Activated CD4-positive, alpha-beta T cell treated with anti-CD3 and anti-CD28 coated beads for 36 hours (primary cell): ENCODE results near the gene SGCD. TPM values are rescaled to one million over a fixed set of nuclear protein-coding genes. Genes with fewer than 3 reads are reported as not detected.

Experiments used
- ATAC-seq: fragments of 200-7000 bp; cut with Tn5 transposase; one replicate; pipeline ENCODE4 v1.10.0; 2021; ENCODE audit warnings: mild to moderate bottlenecking, moderate library complexity
- CTCF ChIA-PET: fragments of 350-600 bp; sonication (Branson Sonifier 250); formaldehyde crosslinking; loops from one replicate; lab custom pipeline; 2021; ENCODE audit warnings: antibody characterized with exemption; lab: Charles Lee
- POLR2A ChIA-PET: fragments of 350-600 bp; sonication (Branson Sonifier 250); formaldehyde crosslinking; loops from one replicate; lab custom pipeline; 2021; ENCODE audit warnings: antibody characterized with exemption, inconsistent platforms; lab: Charles Lee
- DNase-seq: peaks from one replicate; pipeline ENCODE4 v3.0.0-alpha.2; 2020
- H3K27ac Mint-ChIP-seq: one replicate; pipeline ENCODE4 v1.8.0; 2021; ENCODE audit warnings: mixed read lengths
- H3K27me3 Mint-ChIP-seq: one replicate; pipeline ENCODE4 v1.8.0; 2021; ENCODE audit warnings: mixed read lengths
- H3K36me3 Mint-ChIP-seq: one replicate; pipeline ENCODE4 v1.8.0; 2021; ENCODE audit warnings: low read depth, mixed read lengths
- H3K4me1 Mint-ChIP-seq: one replicate; pipeline ENCODE4 v1.8.0; 2021; ENCODE audit warnings: mixed read lengths
- H3K4me3 Mint-ChIP-seq: one replicate; pipeline ENCODE4 v1.8.0; 2021; ENCODE audit warnings: mild to moderate bottlenecking, moderate library complexity, mixed read lengths
- H3K9me3 Mint-ChIP-seq: one replicate; pipeline ENCODE4 v1.8.0; 2021; ENCODE audit warnings: low read depth, mixed read lengths
- intact Hi-C, 2 experiments: fragments of 100-400 bp; cut with DNase I in 1 of 2; cut with micrococcal nuclease in 1 of 2; formaldehyde crosslinking; loops; one replicate each; pipeline versions ENCODE4 v1.14.2 to v1.15.1; 2022 to 2024; cut with DNase I, micrococcal nuclease
- total RNA-seq, 2 experiments: library from RNA; stranded (reverse); gene quantifications; one replicate each; pipeline ENCODE4 v1.2.3, GENCODE V29; 2021

SGCD gene
- total RNA-seq, 2 experiments from 2014 or later = not detected

DNA sequence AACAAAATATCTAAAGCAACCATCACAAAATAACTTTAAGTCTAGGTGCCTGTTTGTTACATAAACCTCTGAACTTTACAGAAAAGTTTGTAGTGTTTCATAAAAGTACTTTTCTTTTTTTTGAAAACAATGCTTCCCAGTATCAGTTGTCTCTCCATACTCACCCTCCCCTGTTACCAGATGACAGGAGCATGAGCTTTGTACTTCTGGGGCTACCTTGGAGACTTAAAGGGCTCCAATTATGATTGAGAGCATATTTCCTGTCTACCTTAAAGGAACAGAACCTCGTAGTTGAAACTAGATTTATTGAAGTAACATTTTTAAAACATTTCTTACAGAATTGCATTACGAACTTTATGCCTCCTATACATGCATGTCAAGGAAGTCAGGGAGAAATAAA, 467.7 kb downstream of the SGCD start:
- Mint-ChIP-seq H3K9me3 (peaks cover 2% of the 10 kb centered on the region), H3K27me3 (peaks cover 15% of the 10 kb centered on the region), H3K36me3 (no peaks in the 10 kb centered on the region), H3K4me3 (no peak overlapping the region), H3K4me1 (no peaks in the 10 kb centered on the region), H3K27ac (no peak overlapping the region)
- ATAC-seq = no peak
- no peak for DNase-seq
- intact Hi-C loops = no loop called here
- ChIA-PET POLR2A (no interaction called here), CTCF (no interaction called here)

DNA sequence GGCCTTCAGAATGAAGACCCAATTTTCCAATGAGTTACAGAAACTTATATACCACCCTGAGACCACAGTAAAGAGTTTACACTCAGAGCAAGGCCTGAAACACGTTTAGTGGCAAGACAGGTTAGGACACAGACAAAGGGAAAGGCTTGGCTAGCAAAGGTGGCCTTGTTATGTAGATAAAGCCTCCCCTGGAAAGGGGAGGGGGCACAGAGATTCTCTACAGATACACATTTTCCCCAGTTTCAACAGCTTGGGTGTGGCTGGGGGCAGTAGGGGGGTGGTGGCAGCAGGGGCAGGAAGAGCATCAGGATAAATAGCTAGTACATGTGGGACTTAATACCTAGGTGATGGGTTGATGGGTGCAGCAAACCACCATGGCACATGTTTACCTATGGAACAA, 471.2 kb downstream of the SGCD start:
- ChIA-PET CTCF (interaction anchor here (0.8 kb wide), 1 partner anchor 45 kb away, joined by 3 read pairs; no protein-coding TSS in a partner anchor), POLR2A (no interaction called here)
- H3K36me3 Mint-ChIP-seq = no peaks in the 10 kb centered on the region
- H3K4me3 Mint-ChIP-seq = no peak overlapping the region
- ATAC-seq (no peak), DNase-seq (no peak)
- peaks cover 19% of the 10 kb centered on the region for H3K27me3 Mint-ChIP-seq
- intact Hi-C loops = no loop called here
- H3K4me1 Mint-ChIP-seq = no peaks in the 10 kb centered on the region
- H3K27ac Mint-ChIP-seq = no peak overlapping the region
- no peaks in the 10 kb centered on the region for H3K9me3 Mint-ChIP-seq

DNA sequence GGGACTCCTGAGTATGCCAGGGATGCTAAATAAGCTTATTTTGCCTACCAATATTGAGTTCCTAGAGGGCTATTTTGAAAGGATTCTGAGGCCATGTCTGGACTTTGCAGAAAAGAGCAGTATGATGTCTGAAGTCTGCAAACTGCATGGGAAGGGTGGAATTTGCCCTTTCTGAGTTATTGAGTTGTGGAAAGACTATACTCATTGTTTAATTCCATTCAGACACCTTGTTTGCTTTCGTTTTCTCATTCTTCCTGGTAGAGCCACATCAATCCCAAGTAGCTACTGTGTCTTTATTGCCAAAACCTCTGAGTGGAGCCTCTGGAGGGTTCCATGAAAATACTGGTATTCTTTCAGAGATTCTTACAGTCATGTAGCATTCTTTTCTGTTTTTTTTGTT, 472.2 kb downstream of the SGCD start:
- intact Hi-C loops = no loop called here
- POLR2A ChIA-PET = no interaction called here
- no peaks in the 10 kb centered on the region for H3K36me3 Mint-ChIP-seq
- H3K27me3 Mint-ChIP-seq = peaks cover 19% of the 10 kb centered on the region
- CTCF ChIA-PET = no interaction called here
- H3K4me1 Mint-ChIP-seq = no peaks in the 10 kb centered on the region
- ATAC-seq (no peak), DNase-seq (no peak)
- no peak overlapping the region for H3K27ac Mint-ChIP-seq
- H3K4me3 Mint-ChIP-seq = no peak overlapping the region
- no peaks in the 10 kb centered on the region for H3K9me3 Mint-ChIP-seq

DNA sequence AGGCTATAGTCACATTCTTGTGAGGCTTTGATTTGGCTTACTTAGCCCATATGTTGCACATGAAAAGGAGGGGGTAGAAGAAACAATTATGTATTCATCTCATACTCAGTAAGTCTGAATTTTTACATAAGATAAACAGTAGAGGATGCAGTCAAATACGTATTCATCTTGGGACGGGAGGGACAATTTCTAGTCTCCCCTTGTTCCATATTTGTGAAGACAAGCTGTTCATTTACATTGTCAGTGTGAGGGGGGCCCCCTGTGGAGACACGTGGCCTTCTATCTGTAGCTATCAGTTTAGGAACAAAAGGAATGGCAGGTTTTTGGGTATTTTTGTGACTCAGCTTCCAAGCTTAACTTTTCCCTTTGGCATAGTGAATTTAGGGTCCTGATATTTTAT, 474.0 kb downstream of the SGCD start:
- no peak for ATAC-seq
- DNase-seq = no peak
- Mint-ChIP-seq H3K4me1 (no peaks in the 10 kb centered on the region), H3K9me3 (no peaks in the 10 kb centered on the region), H3K36me3 (no peaks in the 10 kb centered on the region), H3K27ac (no peak overlapping the region), H3K4me3 (no peak overlapping the region), H3K27me3 (peaks cover 17% of the 10 kb centered on the region)
- intact Hi-C loops = no loop called here
- CTCF ChIA-PET = no interaction called here
- POLR2A ChIA-PET = no interaction called here

GRCh38 chr5:156802501-156802900, 475.5 kb downstream of the SGCD start:
- H3K9me3 Mint-ChIP-seq = no peaks in the 10 kb centered on the region
- no peak overlapping the region for H3K4me3 Mint-ChIP-seq
- no peaks in the 10 kb centered on the region for H3K36me3 Mint-ChIP-seq
- no peaks in the 10 kb centered on the region for H3K4me1 Mint-ChIP-seq
- ChIA-PET POLR2A (no interaction called here), CTCF (interaction anchor here (0.7 to 2.1 kb wide), 4 partner anchors 14 to 1487 kb away, joined by 3 to 5 read pairs (median 3); no protein-coding TSS in a partner anchor)
- peaks cover 18% of the 10 kb centered on the region for H3K27me3 Mint-ChIP-seq
- intact Hi-C loops = no loop called here
- DNase-seq (no peak), ATAC-seq (no peak)
- H3K27ac Mint-ChIP-seq = no peak overlapping the region

DNA sequence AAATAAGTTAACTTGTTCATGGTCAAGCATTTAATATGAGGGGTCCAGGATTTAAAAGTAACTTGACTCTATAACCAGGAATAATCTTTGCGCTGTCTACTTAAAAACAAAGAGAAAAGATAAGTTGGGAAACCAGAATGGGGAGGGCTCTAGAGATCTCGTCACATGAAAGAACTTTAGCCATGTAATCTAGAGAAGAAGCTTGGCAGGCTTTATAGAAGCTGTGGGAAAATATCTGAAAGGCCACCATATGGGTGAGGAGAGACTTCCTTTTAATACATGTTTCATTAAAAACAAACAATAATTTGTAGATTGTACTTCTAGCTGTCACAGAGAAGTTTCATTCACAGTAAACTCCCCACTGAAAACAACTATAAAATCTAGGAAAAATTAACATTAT, 476.4 kb downstream of the SGCD start:
- Mint-ChIP-seq H3K27me3 (peaks cover 18% of the 10 kb centered on the region), H3K9me3 (no peaks in the 10 kb centered on the region), H3K27ac (no peak overlapping the region), H3K4me3 (no peak overlapping the region), H3K4me1 (no peaks in the 10 kb centered on the region), H3K36me3 (no peaks in the 10 kb centered on the region)
- CTCF ChIA-PET = interaction anchor here (0.8 to 2.1 kb wide), 2 partner anchors 13 to 328 kb away, joined by 3 to 5 read pairs; no protein-coding TSS in a partner anchor
- DNase-seq (no peak), ATAC-seq (no peak)
- POLR2A ChIA-PET = no interaction called here
- intact Hi-C loops = no loop called here

GRCh38 chr5:156812959-156813358, 486.0 kb downstream of the SGCD start:
- intact Hi-C loops = no loop called here
- DNase-seq (no peak), ATAC-seq (no peak)
- ChIA-PET CTCF (interaction anchor here (0.7 kb wide), 1 partner anchor 21 kb away, joined by 4 read pairs; no protein-coding TSS in a partner anchor), POLR2A (no interaction called here)
- H3K9me3 Mint-ChIP-seq = no peaks in the 10 kb centered on the region
- H3K4me3 Mint-ChIP-seq = no peak overlapping the region
- no peaks in the 10 kb centered on the region for H3K36me3 Mint-ChIP-seq
- H3K27ac Mint-ChIP-seq = no peak overlapping the region
- peaks cover 4% of the 10 kb centered on the region for H3K27me3 Mint-ChIP-seq
- no peaks in the 10 kb centered on the region for H3K4me1 Mint-ChIP-seq

DNA sequence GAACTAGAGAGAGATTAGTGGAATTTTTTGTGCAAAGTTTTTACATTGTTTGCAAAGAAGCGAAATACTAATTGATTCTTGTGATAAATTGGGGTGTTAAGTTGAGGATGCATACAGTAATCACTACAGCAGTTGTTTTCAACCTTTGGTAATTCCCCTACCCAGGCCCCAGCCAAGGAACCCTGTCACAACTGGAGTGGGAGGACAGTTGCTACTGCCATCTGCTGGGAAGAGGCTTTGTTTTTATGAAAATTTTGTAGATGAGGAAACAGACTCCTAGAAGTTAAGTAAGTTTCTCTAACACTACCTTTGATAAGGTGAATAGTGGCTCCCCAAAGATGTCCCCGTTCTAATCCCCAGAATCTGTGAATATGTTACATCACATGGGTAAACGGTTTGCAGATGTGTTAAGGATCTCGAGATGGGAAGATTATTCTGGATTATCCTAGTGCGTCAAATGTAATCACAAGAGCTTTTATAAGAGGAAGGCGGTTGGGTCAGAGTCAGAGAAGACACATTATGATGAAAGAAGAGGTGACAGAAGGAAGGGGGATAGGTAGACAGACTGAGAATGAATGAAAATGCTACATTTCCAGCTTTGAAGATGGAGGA, 489.1 kb downstream of the SGCD start:
- Mint-ChIP-seq H3K36me3 (no peaks in the 10 kb centered on the region), H3K9me3 (no peaks in the 10 kb centered on the region), H3K27me3 (peaks cover 6% of the 10 kb centered on the region), H3K27ac (no peak overlapping the region), H3K4me3 (no peak overlapping the region), H3K4me1 (no peaks in the 10 kb centered on the region)
- CTCF ChIA-PET = interaction anchor here (0.6 to 2.0 kb wide), 5 partner anchors 13 to 316 kb away, joined by 3 to 5 read pairs (median 3); no protein-coding TSS in a partner anchor
- ATAC-seq (peak; percentile 86), DNase-seq (peak; percentile 65)
- POLR2A ChIA-PET = no interaction called here
- intact Hi-C loops = loop anchor here in 1 of 2 experiments (5.0 kb wide), 2 partner anchors 874 to 1199 kb away; no protein-coding TSS in a partner anchor
